ENCODE measurements around the gene IL4R. TPM values are rescaled to one million over a fixed set of nuclear protein-coding genes. Genes with fewer than 3 reads are reported as not detected.

IL4R gene
- 20.5 and 20.6 TPM in 2 replicates for polyA plus RNA-seq (2013)

DNA sequence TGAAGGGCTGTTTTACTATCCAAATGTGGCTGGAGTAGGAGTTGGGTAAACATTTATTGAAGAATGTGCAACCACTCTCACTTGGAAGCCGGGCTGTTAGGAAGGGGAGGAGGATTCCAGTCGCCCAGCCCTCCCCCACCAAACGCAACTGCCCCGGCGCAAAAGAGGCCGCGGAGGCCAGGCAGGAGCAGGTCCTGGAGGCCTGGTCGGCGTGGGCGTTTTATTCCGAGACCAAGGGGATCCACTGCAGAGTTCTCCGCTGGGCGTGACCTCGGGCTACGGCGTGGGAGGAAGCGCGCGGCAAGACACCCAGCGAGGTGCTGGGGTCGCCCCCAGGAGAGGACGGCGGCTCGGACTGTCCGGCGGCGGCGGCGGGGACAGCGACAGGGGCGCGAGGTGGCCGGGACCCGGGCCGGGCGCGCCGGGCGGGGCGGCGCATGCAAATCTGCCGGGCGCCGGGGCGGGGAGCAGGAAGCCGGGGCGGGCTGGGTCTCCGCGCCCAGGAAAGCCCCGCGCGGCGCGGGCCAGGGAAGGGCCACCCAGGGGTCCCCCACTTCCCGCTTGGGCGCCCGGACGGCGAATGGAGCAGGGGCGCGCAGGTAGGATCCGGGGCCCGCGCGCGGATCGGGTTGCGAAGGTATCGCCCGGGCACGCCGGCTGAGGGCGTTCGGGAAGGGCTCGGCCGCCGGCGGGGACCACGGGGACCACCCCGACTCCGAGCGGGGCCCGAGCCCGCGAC, at the start of gene IL4R:
Gene IL4R (plus strand): TSS at position 553 of the 739 bp plus-strand sequence. CDS start 26,230 bp downstream, outside the sequence.
- WGBS (ENCODE audit: extremely low coverage, insufficient coverage, insufficient read length), result no CpG with 5 or more reads among the region's 85 CpGs
- DNase-seq, result peak; percentile 74 to 80

DNA sequence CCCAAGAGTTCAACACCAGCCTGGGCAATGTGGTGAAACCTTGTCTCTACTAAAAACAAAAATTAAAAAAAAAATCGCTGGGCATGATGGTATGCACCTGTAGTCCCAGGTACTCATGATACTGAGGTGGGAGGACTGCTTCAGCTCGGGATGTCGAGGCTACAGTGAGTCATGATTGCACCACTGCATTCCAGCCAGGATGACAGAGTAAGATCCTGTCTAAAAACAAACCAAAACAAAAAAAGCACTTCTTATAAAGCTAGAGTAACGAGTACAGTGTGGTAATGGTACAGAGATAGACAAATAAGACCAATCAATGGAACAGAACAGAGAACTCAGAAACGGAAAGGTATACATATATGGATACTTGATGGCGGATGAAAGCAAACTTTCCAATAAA, 49.6 kb upstream of the IL4R start:
- Histone ChIP-seq H3K18ac (ENCODE audit: low read length) (no peak overlapping the region), H3K27ac (ENCODE audit: low read depth, low read length) (no peak overlapping the region), H4K12ac (ENCODE audit: low read depth, low read length) (no peak overlapping the region), H3K14ac (ENCODE audit: low read length) (no peak overlapping the region), H2BK5ac (ENCODE audit: low read depth, low read length, poor library complexity) (no peak overlapping the region), H4K8ac (ENCODE audit: low read depth, low read length) (no peak overlapping the region), H3K9ac (ENCODE audit: low read length) (no peak overlapping the region), H3K4ac (ENCODE audit: low read depth, low read length) (no peak overlapping the region), H3K9me3 (ENCODE audit: insufficient read depth, low read depth, low read length) (no peaks in the 10 kb centered on the region), H3K4me2 (ENCODE audit: low read length) (no peak overlapping the region), H2BK120ac (ENCODE audit: insufficient read depth, low read length, poor library complexity) (no peak overlapping the region), H3K4me3 (ENCODE audit: low read depth, low read length) (no peak overlapping the region), H3K79me2 (ENCODE audit: control insufficient read depth, insufficient read depth, low read length, poor library complexity) (peaks cover 2% of the 10 kb centered on the region), H2AFZ (ENCODE audit: insufficient read depth, low read length, poor library complexity) (no peak overlapping the region), H4K91ac (ENCODE audit: low read depth, low read length) (no peak overlapping the region), H2BK12ac (ENCODE audit: low read length) (no peak overlapping the region), H3K27me3 (ENCODE audit: insufficient read depth, low read length) (no peaks in the 10 kb centered on the region), H3K36me3 (ENCODE audit: control insufficient read depth in 1 of 2, insufficient read depth in 2 of 2, low read length in 2 of 2) (no peaks in the 10 kb centered on the region), H3K79me1 (ENCODE audit: low read length) (peaks cover 2% of the 10 kb centered on the region), H3K23ac (ENCODE audit: low read length) (no peak overlapping the region), H2AK5ac (ENCODE audit: low read length) (no peak overlapping the region), H3K4me1 (ENCODE audit: control insufficient read depth in 1 of 2, insufficient read depth in 2 of 2, low read length in 2 of 2) (peaks cover under 1 to 3% of the 10 kb centered on the region in 2 experiments)
- peak; percentile 87 to 92 for DNase-seq
- WGBS (ENCODE audit: extremely low coverage, insufficient coverage, insufficient read length), result no CpG with 5 or more reads among the region's 6 CpGs

More for the DNA sequence above, at the start of gene IL4R:
- Histone ChIP-seq H4K8ac (ENCODE audit: low read depth, low read length) (peak within 1 kb of the TSS; percentile 95), H3K79me2 (ENCODE audit: control insufficient read depth, insufficient read depth, low read length, poor library complexity) (peaks cover 8% of the 10 kb centered on the region), H4K12ac (ENCODE audit: low read depth, low read length) (peak within 1 kb of the TSS; percentile 92), H2BK5ac (ENCODE audit: low read depth, low read length, poor library complexity) (peak within 1 kb of the TSS; percentile 83), H3K27me3 (ENCODE audit: insufficient read depth, low read length) (no peaks in the 10 kb centered on the region), H3K23ac (ENCODE audit: low read length) (no peak within 1 kb of the TSS), H3K4me3 (ENCODE audit: low read depth, low read length) (peak within 1 kb of the TSS; percentile 81), H3K27ac (ENCODE audit: low read depth, low read length) (peak within 1 kb of the TSS; percentile 28), H3K9ac (ENCODE audit: low read length) (peak within 1 kb of the TSS; percentile 55), H2BK12ac (ENCODE audit: low read length) (peak within 1 kb of the TSS; percentile 92), H3K4ac (ENCODE audit: low read depth, low read length) (peak within 1 kb of the TSS; percentile 94), H3K4me1 (ENCODE audit: control insufficient read depth in 1 of 2, insufficient read depth in 2 of 2, low read length in 2 of 2) (peaks cover 9 to 18% of the 10 kb centered on the region in 2 experiments), H2AK5ac (ENCODE audit: low read length) (peak within 1 kb of the TSS; percentile 83), H3K18ac (ENCODE audit: low read length) (peak within 1 kb of the TSS; percentile 98), H4K91ac (ENCODE audit: low read depth, low read length) (peak within 1 kb of the TSS; percentile 98), H2AFZ (ENCODE audit: insufficient read depth, low read length, poor library complexity) (peak within 1 kb of the TSS; percentile 99), H2BK120ac (ENCODE audit: insufficient read depth, low read length, poor library complexity) (peak within 1 kb of the TSS; percentile 96), H3K9me3 (ENCODE audit: insufficient read depth, low read depth, low read length) (peaks cover 2% of the 10 kb centered on the region), H3K36me3 (ENCODE audit: control insufficient read depth in 1 of 2, insufficient read depth in 2 of 2, low read length in 2 of 2) (no peaks in the 10 kb centered on the region), H3K4me2 (ENCODE audit: low read length) (peak within 1 kb of the TSS; percentile 81), H3K79me1 (ENCODE audit: low read length) (peaks cover 11% of the 10 kb centered on the region), H3K14ac (ENCODE audit: low read length) (peak within 1 kb of the TSS; percentile 97)

DNA sequence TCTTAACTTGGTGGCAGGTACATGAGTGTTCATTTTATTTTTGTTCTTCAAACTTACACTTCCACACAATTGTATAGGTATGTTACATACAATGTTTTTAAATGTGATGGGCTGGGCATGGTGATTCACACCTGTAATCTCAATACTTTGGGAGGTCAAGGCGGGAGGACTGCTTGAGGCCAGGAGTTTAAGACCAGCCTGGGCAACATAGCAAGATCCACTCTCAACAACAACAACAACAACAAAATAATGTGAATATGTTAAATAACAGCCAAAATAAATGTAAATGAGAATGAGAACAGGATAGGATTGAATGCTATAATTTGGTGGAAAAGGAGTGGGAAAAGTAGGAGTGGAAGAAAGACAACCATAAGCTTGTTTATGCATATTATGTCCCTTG, 47.8 kb upstream of the IL4R start:
- Histone ChIP-seq H3K79me1 (ENCODE audit: low read length) (peaks cover 2% of the 10 kb centered on the region), H4K91ac (ENCODE audit: low read depth, low read length) (no peak overlapping the region), H3K4me3 (ENCODE audit: low read depth, low read length) (no peak overlapping the region), H3K4me1 (ENCODE audit: control insufficient read depth in 1 of 2, insufficient read depth in 2 of 2, low read length in 2 of 2) (peaks cover 0 to 3% of the 10 kb centered on the region in 2 experiments), H2AK5ac (ENCODE audit: low read length) (no peak overlapping the region), H2AFZ (ENCODE audit: insufficient read depth, low read length, poor library complexity) (no peak overlapping the region), H3K14ac (ENCODE audit: low read length) (no peak overlapping the region), H3K79me2 (ENCODE audit: control insufficient read depth, insufficient read depth, low read length, poor library complexity) (peaks cover 2% of the 10 kb centered on the region), H3K9ac (ENCODE audit: low read length) (no peak overlapping the region), H3K18ac (ENCODE audit: low read length) (no peak overlapping the region), H3K4ac (ENCODE audit: low read depth, low read length) (no peak overlapping the region), H2BK120ac (ENCODE audit: insufficient read depth, low read length, poor library complexity) (no peak overlapping the region), H3K23ac (ENCODE audit: low read length) (no peak overlapping the region), H4K8ac (ENCODE audit: low read depth, low read length) (no peak overlapping the region), H3K36me3 (ENCODE audit: control insufficient read depth in 1 of 2, insufficient read depth in 2 of 2, low read length in 2 of 2) (no peaks in the 10 kb centered on the region), H4K12ac (ENCODE audit: low read depth, low read length) (no peak overlapping the region), H3K27ac (ENCODE audit: low read depth, low read length) (no peak overlapping the region), H2BK5ac (ENCODE audit: low read depth, low read length, poor library complexity) (no peak overlapping the region), H2BK12ac (ENCODE audit: low read length) (no peak overlapping the region), H3K4me2 (ENCODE audit: low read length) (no peak overlapping the region), H3K27me3 (ENCODE audit: insufficient read depth, low read length) (no peaks in the 10 kb centered on the region), H3K9me3 (ENCODE audit: insufficient read depth, low read depth, low read length) (no peaks in the 10 kb centered on the region)
- DNase-seq, result no peak
- WGBS (ENCODE audit: extremely low coverage, insufficient coverage, insufficient read length), result no CpG with 5 or more reads among the region's 1 CpG

GRCh38 chr16:27267037-27267677, 46.6 kb upstream of the IL4R start:
- no peak overlapping the region for H2BK120ac ChIP-seq (ENCODE audit: insufficient read depth, low read length, poor library complexity)
- H3K27ac ChIP-seq (ENCODE audit: low read depth, low read length), result no peak overlapping the region
- H3K23ac ChIP-seq (ENCODE audit: low read length), result no peak overlapping the region
- H3K4me3 ChIP-seq (ENCODE audit: low read depth, low read length), result no peak overlapping the region
- H3K18ac ChIP-seq (ENCODE audit: low read length), result no peak overlapping the region
- no peak overlapping the region for H2BK5ac ChIP-seq (ENCODE audit: low read depth, low read length, poor library complexity)
- no peak for DNase-seq
- no peaks in the 10 kb centered on the region for H3K36me3 ChIP-seq (ENCODE audit: control insufficient read depth in 1 of 2, insufficient read depth in 2 of 2, low read length in 2 of 2)
- H3K4me2 ChIP-seq (ENCODE audit: low read length), result no peak overlapping the region
- H3K79me2 ChIP-seq (ENCODE audit: control insufficient read depth, insufficient read depth, low read length, poor library complexity), result peaks cover 2% of the 10 kb centered on the region
- H4K8ac ChIP-seq (ENCODE audit: low read depth, low read length), result no peak overlapping the region
- peaks cover 2% of the 10 kb centered on the region for H3K79me1 ChIP-seq (ENCODE audit: low read length)
- H3K14ac ChIP-seq (ENCODE audit: low read length), result no peak overlapping the region
- H4K12ac ChIP-seq (ENCODE audit: low read depth, low read length), result no peak overlapping the region
- H2AFZ ChIP-seq (ENCODE audit: insufficient read depth, low read length, poor library complexity), result no peak overlapping the region
- H3K9ac ChIP-seq (ENCODE audit: low read length), result no peak overlapping the region
- H3K4me1 ChIP-seq (ENCODE audit: control insufficient read depth in 1 of 2, insufficient read depth in 2 of 2, low read length in 2 of 2), result peaks cover 0 to 3% of the 10 kb centered on the region in 2 experiments
- no peak overlapping the region for H4K91ac ChIP-seq (ENCODE audit: low read depth, low read length)
- no peaks in the 10 kb centered on the region for H3K9me3 ChIP-seq (ENCODE audit: insufficient read depth, low read depth, low read length)
- H3K4ac ChIP-seq (ENCODE audit: low read depth, low read length), result no peak overlapping the region
- no peak overlapping the region for H2AK5ac ChIP-seq (ENCODE audit: low read length)
- H3K27me3 ChIP-seq (ENCODE audit: insufficient read depth, low read length), result no peaks in the 10 kb centered on the region
- WGBS (ENCODE audit: extremely low coverage, insufficient coverage, insufficient read length), result 100% methylated on average over 2 of the region's 8 CpGs
- H2BK12ac ChIP-seq (ENCODE audit: low read length), result no peak overlapping the region

Data from trophoblast cell (in vitro differentiated cells and primary cell).